ENCODE results near the gene GRIA2.

Gene GRIA2

DNA sequence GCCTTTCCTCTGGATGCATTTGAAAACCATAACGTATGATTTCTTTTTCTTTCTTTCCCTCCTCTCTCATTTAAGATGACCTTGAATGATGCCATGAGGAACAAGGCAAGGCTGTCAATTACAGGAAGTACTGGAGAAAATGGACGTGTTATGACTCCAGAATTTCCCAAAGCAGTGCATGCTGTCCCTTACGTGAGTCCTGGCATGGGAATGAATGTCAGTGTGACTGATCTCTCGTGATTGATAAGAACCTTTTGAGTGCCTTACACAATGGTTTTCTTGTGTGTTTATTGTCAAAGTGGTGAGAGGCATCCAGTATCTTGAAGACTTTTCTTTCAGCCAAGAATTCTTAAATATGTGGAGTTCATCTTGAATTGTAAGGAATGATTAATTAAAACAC, 142.8 kb downstream of the GRIA2 start:
- no peak for DNase-seq (ENCODE audit: low read depth in 1 of 2, low spot score in 1 of 2)

DNA sequence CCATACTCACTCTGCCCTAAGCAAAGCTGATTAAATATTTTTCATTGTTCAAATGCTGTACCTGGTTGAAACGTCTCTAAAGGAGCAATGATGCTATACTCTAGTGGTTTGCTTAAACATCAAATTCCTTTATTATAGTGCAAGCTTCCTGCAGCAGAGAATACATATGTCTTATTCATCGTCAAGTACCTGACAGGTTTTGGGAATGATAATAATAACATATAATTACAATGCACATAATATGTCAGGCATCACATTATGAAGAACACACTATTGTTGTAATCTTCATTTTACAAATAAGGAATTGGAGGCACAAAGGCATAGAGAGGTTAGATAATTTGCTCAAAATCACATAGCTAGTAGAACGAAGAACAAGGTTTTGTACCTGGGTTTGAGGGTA, 151.6 kb downstream of the GRIA2 start:
- no peak for DNase-seq (ENCODE audit: low read depth in 1 of 2, low spot score in 1 of 2)

DNA sequence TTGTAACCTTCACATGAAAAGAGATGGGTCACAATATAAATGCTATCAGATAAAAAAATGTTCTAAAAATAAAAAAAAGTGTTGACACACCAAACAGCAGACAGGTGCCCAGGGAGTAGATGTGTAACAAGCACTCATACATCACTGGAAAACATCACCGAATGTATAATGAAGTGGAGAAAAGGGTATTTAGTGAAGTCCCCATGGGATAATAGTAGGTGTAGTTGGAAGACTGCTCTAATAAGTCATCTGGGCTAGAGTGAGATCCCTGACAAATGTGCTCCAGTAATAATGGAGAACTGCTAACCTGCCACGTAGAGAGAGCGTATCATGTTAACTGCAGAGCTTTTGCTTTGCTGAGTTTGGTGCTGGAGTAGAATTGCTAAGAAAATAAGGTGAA, 152.0 kb downstream of the GRIA2 start:
- DNase-seq (ENCODE audit: low read depth in 1 of 2, low spot score in 1 of 2), result no peak

DNA sequence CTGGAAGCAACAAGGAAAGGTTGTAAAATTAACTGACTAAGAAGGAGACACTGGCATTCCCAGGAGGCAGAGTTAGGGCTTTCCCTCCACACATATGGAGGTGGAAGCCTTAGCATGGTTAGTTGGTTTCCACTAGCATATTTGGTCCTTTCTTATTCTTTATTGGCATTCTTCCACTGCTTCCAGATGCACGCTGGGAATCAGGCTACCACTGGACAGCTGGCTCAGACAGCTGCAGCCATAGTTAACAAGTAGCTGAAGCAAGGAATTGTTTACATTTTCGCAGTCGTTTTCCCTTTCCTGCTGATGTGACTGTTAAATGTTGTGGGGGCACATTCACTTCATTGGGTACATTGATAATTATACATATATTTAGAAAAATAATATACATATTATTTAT, 169.2 kb downstream of the GRIA2 start:
- no peak for DNase-seq (ENCODE audit: low read depth in 1 of 2, low spot score in 1 of 2)

DNA sequence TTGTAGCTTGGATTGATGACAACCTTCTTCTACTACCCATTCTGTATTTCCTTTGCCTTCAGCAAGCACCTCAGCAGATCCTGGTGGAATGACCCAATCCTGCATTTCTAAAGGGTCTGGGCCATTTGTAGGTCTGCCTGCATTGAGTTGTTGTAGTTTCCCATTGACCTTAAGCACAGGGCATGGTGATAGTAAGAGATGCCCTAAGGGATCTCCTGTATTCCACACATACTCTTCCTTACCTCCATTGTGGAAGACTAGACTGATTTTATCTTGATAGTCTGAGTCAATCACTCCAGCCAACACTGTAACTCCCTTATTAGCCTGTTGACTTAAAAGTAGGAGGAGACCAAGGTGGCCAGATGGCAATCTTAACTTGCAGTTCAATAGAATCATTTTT, 184.5 kb downstream of the GRIA2 start:
- no peak for DNase-seq (ENCODE audit: low read depth in 1 of 2, low spot score in 1 of 2)
